ENCODE data around the gene SPRR1B. TPM values are rescaled to one million over a fixed set of nuclear protein-coding genes. Genes with fewer than 3 reads are reported as not detected.
"Not testable (repeated sequence)": the region's sequence is repeated elsewhere in the genome, so short reads cannot be mapped to it uniquely, and the experiment has no call there.

Gene SPRR1B
- total RNA-seq, 1 donor from 2014 or later, result not detected

- intact Hi-C loops (cut with micrococcal nuclease), result no loop called here
These were observed 4.2 kb downstream of the SPRR1B start for GRCh38 chr1:153035211-153035610.

DNA sequence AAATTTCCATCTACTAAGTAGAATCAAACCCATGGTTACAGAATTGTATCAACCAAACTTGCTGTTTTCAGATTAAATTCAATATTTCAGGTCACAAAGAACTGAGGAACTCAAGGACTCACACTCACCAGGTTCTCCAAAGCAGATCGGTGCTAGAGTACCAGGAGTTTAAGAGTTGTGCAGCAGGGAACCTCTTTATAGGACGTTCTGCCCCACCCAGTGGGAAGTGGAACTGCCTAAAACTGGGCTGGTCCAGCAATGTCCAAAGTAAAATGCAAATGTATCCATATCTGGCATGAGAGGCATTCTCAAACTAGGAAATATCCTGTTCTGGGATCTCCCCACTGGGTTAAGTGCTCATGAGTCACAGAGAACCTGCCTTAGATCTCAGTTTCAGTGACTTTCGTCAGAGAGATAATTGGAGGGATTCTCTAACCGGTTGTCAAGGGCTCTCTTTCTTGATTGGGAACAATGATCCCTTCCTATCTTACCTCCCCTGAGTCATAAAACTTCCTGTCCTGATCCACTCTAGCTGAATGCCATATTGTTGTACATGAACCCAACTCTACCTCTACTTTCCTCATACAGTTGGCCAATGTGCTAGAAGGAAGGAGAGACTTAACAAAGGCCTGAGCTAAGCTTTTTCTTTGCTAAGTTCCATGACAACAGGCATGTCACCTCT lies 10.1 kb downstream of the SPRR1B start, which contains the start of gene SPRR2D:
TSS of gene SPRR2D (minus strand) at position 171 of the 682 bp plus-strand sequence. CDS start 774 bp downstream, outside the sequence.
- intact Hi-C loops (cut with micrococcal nuclease), result no loop called here

DNA sequence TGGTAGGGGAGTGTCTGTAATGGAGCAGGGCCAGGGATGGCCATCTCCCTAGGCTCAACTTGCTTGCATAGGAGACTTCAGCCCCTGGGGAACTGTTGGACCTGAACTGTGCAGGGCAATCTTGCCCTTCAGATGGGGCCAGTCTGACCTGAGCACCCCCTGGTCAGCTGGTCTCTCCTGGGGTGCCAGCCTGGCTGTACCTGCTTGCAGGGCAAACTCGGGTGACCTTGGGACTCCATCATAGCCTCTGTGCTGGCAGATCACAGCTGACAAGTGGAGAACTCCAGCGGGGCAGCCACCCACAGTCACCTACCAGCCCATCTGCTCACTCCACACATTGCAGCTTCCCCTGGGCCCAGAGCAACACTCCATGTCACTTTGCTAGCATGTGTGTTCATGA lies 18.2 kb downstream of the SPRR1B start:
- intact Hi-C loops (cut with micrococcal nuclease), result no loop called here

DNA sequence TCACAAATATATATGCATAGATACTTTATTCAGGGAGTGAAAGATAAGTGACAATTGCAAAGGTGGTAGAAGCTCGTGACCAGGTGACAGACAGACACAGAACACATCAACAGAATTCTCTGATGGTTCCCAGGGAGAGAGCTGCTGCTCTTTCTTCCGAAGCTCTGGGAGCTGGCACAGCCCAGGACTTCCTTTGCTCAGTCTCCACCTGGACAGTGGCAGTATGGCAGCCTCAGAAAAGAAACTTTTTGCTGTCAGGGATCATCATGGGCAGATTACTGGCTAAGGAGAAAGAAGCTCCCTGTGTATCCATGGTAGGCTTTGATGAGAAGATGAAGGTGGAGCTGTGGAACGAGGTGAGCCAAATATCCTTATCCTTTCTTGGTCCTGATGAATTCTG lies 25.1 kb downstream of the SPRR1B start:
- intact Hi-C loops (cut with micrococcal nuclease), result not testable (repeated sequence)

DNA sequence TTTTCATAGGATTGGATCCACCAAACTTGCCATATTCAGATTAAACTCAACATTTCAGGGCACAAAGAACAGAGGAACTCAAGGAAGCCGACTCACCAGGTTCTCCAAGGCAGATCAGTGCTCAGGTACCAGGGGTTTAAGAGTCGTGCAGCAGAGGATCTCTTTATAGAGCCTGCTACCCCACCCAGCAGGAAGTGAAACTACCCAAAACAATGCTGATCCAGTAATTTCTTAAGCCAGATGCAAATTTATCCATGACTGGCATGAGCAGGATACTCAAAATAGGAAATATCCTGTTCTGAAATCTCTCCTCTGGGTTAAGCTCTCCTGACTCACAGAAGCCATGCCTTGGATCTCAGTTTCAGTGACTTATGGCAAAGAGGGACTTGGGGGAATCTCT lies 26.4 kb downstream of the SPRR1B start, which contains the start of gene SPRR2A:
TSS of gene SPRR2A (minus strand) at position 138 of the 400 bp plus-strand sequence. CDS start 777 bp downstream, outside the sequence.
- intact Hi-C loops (cut with micrococcal nuclease), result no loop called here

- intact Hi-C loops (cut with micrococcal nuclease), result no loop called here
These were observed 27.2 kb downstream of the SPRR1B start for GRCh38 chr1:153058154-153058553.

DNA sequence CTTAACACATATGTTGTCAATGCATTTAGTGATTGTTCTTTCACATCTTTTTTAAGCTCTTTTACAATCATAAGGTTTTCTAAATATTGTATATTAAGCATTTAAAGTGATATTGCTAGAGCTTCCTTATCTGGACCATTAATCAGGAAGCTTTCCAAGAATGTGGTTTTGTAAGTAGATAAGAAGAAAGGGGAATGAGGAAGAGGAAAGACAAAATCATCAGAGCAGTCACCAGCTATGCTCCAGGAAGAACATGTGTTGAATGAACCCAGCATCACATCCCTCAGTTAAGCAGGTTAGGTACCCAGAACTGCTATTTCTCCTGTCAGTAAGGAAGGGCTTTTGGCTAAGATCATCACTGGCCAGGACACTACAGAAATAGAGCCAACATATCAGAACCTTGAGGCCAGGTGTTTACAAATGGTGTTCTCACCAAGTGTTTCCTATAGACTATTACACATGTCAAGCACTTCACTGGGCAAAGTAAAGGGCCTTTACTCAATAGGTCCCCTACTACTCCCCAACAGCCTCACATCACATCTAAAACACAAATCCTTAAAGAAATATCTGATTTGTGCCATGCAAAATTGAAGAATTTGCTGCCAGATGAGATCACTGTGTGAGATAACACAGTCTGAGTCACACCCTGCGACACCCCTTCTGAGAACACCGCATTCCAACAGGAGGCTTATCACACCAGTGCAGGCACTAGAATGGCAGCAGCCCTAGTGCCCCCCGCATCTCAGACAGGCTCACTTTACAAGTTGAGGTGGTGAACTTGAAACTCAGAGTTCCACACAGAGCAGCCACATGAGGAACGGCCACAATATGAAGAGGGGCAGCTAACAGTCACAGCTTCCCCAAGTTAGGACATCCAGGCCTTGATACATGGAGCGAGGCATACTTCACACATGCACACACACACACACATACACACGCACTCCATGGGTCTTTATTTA lies 28.1 kb downstream of the SPRR1B start:
- intact Hi-C loops (cut with micrococcal nuclease), result no loop called here

GRCh38 chr1:153070243-153070642 lies 39.2 kb downstream of the SPRR1B start:
- intact Hi-C loops (cut with micrococcal nuclease), result no loop called here

DNA sequence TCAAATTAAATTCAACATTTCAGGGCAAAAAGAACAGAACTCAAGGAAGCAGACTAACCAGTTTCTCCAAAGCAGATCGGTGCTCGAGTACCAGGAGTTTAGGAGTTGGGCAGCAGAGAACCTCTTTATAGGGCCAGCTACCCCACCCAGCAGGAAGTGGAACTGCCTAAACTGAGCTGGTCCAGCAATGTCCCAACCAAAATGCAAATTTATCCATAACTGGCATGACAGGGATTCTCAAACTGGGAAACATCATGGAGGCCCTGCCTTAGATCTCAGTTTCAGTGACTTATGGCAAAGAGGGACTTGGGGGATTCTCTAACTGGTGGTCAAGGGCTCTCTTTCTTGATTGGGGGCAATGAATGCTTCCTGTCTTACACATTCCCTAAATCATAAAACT lies 40.5 kb downstream of the SPRR1B start, which contains the start of gene SPRR2B:
TSS of gene SPRR2B (minus strand) at position 101 of the 400 bp plus-strand sequence. CDS start 772 bp downstream, outside the sequence.
- intact Hi-C loops (cut with micrococcal nuclease), result no loop called here

GRCh38 chr1:153072806-153073726 lies 42.1 kb downstream of the SPRR1B start:
- intact Hi-C loops (cut with micrococcal nuclease), result no loop called here

DNA sequence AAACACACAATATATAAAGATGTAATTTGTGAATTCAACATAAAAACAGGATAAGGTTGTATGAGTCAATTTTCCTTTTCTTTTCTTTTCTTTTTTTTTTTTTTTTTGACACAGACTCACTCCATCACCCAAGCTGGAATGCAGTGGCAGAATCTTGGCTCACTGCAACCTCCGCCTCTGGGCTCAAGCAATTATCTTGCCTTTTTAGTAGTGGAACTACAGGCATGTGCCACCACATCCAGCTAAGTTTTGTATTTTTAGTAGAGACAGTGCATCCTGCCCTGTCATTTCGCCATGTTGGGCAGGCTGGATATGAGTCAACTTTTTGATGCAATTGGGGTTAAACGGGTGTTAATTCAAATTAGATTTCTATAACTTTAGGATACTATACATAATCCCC lies 50.7 kb downstream of the SPRR1B start:
- intact Hi-C loops (cut with micrococcal nuclease), result no loop called here

Other genes with a start within 250 kb of the SPRR1B start
- gene LCE1E, start 244.9 kb upstream of the SPRR1B start, total RNA-seq, result not detected in 2 replicates
- not detected in 2 replicates for gene LCE1D, start 234.5 kb upstream of the SPRR1B start, total RNA-seq
- not detected in 2 replicates for gene LCE1C, start 224.6 kb upstream of the SPRR1B start, total RNA-seq
- gene LCE1B, start 219.2 kb upstream of the SPRR1B start, total RNA-seq, result not detected in 2 replicates
- not detected in 2 replicates for gene LCE1A, start 203.7 kb upstream of the SPRR1B start, total RNA-seq
- not detected in 2 replicates for gene LCE6A, start 188.3 kb upstream of the SPRR1B start, total RNA-seq
- not detected in 2 replicates for gene LCE7A, start 171.2 kb upstream of the SPRR1B start, total RNA-seq
- not detected in 2 replicates for gene SMCP, start 152.9 kb upstream of the SPRR1B start, total RNA-seq
- gene IVL, start 122.7 kb upstream of the SPRR1B start, total RNA-seq, result not detected in 2 replicates
- not detected in 2 replicates for gene SPRR5, start 84.0 kb upstream of the SPRR1B start, total RNA-seq
- gene SPRR4, start 60.6 kb upstream of the SPRR1B start, total RNA-seq, result not detected in 2 replicates
- not detected in 2 replicates for gene SPRR1A, start 47.1 kb upstream of the SPRR1B start, total RNA-seq
- not detected in 2 replicates for gene SPRR3, start 29.5 kb upstream of the SPRR1B start, total RNA-seq
- not detected in 2 replicates for gene SPRR2D, start 9.9 kb downstream of the SPRR1B start, total RNA-seq
- gene SPRR2A, start 26.3 kb downstream of the SPRR1B start, total RNA-seq, result not detected in 2 replicates
- not detected in 2 replicates for gene SPRR2B, start 40.4 kb downstream of the SPRR1B start, total RNA-seq
- not detected in 2 replicates for gene SPRR2E, start 63.3 kb downstream of the SPRR1B start, total RNA-seq
- not detected in 2 replicates for gene SPRR2F, start 82.3 kb downstream of the SPRR1B start, total RNA-seq
- not detected in 2 replicates for gene SPRR2G, start 119.7 kb downstream of the SPRR1B start, total RNA-seq
- gene LELP1, start 172.2 kb downstream of the SPRR1B start, total RNA-seq, result not detected in 2 replicates
- not detected in 2 replicates for gene PRR9, start 186.4 kb downstream of the SPRR1B start, total RNA-seq
- not detected in 2 replicates for gene LORICRIN, start 228.5 kb downstream of the SPRR1B start, total RNA-seq

All from T-helper 2 cell treated with Interferon-gamma antibody and Interleukin-4, amounts not matched to agents 100 ng/mL and 5 ng/mL, for 36 hours (primary cell).